HepG2 (cell line): ENCODE measurements around the gene SLC4A2. TPM values are rescaled to one million over a fixed set of nuclear protein-coding genes. Genes with fewer than 3 reads are reported as not detected.

Experiments
- KDM4B ChIP-seq: sonication (generic); formaldehyde crosslinking; IDR thresholded peaks from 2 replicates; pipeline ENCODE4 v1.4.0; 2020; ENCODE audit warnings: missing genetic modification reagents
- NFRKB ChIP-seq: fragments of 450-650 bp; IDR thresholded peaks from 2 replicates; pipeline ENCODE4 v1.6.1; 2017
- NR1H2 ChIP-seq: sonication (generic); formaldehyde crosslinking; IDR thresholded peaks from 2 replicates; pipeline ENCODE4 v1.8.1; 2022; ENCODE audit warnings: low read depth, missing genetic modification reagents, borderline replicate concordance
- SIN3B ChIP-seq: fragments of 150-350 bp; IDR thresholded peaks from 2 replicates; pipeline ENCODE4 v1.6.1; 2014; ENCODE audit warnings: low read length
- ZBTB21 ChIP-seq: sonication (generic); formaldehyde crosslinking; IDR thresholded peaks from 2 replicates; pipeline ENCODE4 v1.4.0; 2020; ENCODE audit warnings: missing genetic modification reagents
- ZNF569 ChIP-seq: sonication (generic); formaldehyde crosslinking; IDR thresholded peaks from 2 replicates; pipeline ENCODE4 v1.5.0; 2020; ENCODE audit warnings: mild to moderate bottlenecking, missing genetic modification reagents, moderate library complexity, borderline replicate concordance
- ZNF570 ChIP-seq: sonication (generic); formaldehyde crosslinking; IDR thresholded peaks from 2 replicates; pipeline ENCODE4 v1.4.0; 2020; ENCODE audit warnings: mild to moderate bottlenecking, missing genetic modification reagents, borderline replicate concordance
- polyA plus RNA-seq, 8 experiments: library from polyadenylated mRNA; depleted of rRNA in 3 of 8; stranded (reverse) in 7 of 8; unstranded in 1 of 8; fragments of >200 nt; fragmentation: Illumina TruSeq in 4 of 8; extraction: Trizol in 4 of 8; gene quantifications; 2 replicates each; pipeline versions ENCODE4 v1.2.1 to v1.2.3, GENCODE V29; 2011 to 2016; ENCODE audit warnings: low read depth in 4 of 8, missing spikeins in 1 of 8, mixed read lengths in 1 of 8; ENCODE audit not compliant: insufficient read depth in 1 of 8
- total RNA-seq, 5 experiments: library from RNA; depleted of rRNA; stranded (reverse); fragments of >200 nt; fragmentation: Illumina TruSeq; extraction: Trizol; gene quantifications; 2 replicates each; pipeline ENCODE4 v1.2.3, GENCODE V29; 2016; ENCODE audit warnings: low read depth in 1 of 5
- TF ChIP-seq, protein P1 (sequence below): sonication (generic); formaldehyde crosslinking; IDR thresholded peaks from 2 replicates; pipeline ENCODE4 v1.8.1; 2023; ENCODE audit warnings: mild to moderate bottlenecking, inconsistent platforms, moderate library complexity, missing genetic modification reagents, borderline replicate concordance
- TF ChIP-seq, protein P2 (sequence below): sonication (generic); formaldehyde crosslinking; IDR thresholded peaks from 2 replicates; pipeline ENCODE4 v1.8.1; 2023; ENCODE audit warnings: mild to moderate bottlenecking, moderate library complexity, missing genetic modification reagents
- TF ChIP-seq, protein P3 (sequence below): sonication (generic); formaldehyde crosslinking; IDR thresholded peaks from 2 replicates; pipeline ENCODE4 v1.5.0; 2020; ENCODE audit warnings: missing genetic modification reagents
- TF ChIP-seq, protein P4 (sequence below): IDR thresholded peaks from 2 replicates; pipeline ENCODE4 v1.6.1; 2012; ENCODE audit warnings: inconsistent platforms
- TF ChIP-seq, protein P5 (sequence below): sonication (generic); formaldehyde crosslinking; IDR thresholded peaks from 2 replicates; pipeline ENCODE4 v1.5.0; 2020; ENCODE audit warnings: missing genetic modification reagents
- TF ChIP-seq, protein P6 (sequence below): fragments of 450-650 bp; IDR thresholded peaks from 2 replicates; pipeline ENCODE4 v1.6.1; 2017
- TF ChIP-seq, protein P7 (sequence below): sonication (generic); formaldehyde crosslinking; IDR thresholded peaks from 2 replicates; pipeline ENCODE4 v1.8.1; 2023; ENCODE audit warnings: mild to moderate bottlenecking, missing genetic modification reagents

The SLC4A2 gene
- total and polyA plus RNA-seq, 2 of the 13 experiments (the other 11 are each of a cell fraction or from before 2014, with no cell fraction given): 51.9 to 73.4 TPM

DNA sequence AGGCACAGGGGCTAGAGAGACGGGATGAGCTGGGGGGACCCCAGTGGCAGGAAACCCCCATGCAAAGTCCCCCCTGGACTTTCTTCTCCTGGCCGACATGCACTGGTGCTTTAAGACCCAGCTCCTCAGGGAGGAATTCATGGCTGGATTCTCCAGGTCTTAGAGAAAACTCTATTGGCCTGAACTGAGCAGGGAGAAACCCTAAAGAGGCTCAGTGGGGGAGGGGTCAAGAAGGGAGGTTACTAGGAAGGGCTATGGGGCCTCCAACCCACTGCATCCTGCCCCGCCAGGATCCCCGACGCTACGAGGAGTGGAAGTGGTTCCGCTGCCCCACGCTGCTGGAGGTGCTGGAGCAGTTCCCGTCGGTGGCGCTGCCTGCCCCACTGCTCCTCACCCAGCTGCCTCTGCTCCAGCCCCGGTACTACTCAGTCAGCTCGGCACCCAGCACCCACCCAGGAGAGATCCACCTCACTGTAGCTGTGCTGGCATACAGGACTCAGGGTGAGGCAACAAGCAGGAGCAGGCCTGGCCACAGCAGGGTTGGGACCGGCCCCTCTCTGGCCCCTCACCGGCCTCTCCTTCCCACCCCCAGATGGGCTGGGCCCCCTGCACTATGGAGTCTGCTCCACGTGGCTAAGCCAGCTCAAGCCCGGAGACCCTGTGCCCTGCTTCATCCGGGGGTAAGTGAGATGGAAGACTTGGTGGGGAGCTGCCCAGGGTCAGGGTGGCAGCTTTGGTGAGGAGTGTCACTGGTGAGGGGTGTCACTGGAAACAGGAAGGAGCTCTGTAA is 48.9 kb upstream of the SLC4A2 start (continued):
- TF ChIP-seq, protein P1, sequence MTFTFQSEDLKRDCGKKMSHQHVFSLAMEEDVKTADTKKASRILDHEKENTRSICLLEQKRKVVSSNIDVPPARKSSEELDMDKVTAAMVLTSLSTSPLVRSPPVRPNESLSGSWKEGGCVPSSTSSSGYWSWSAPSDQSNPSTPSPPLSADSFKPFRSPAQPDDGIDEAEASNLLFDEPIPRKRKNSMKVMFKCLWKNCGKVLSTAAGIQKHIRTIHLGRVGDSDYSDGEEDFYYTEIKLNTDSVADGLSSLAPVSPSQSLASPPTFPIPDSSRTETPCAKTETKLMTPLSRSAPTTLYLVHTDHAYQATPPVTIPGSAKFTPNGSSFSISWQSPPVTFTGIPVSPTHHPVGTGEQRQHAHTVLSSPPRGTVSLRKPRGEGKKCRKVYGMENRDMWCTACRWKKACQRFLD (CRISPR knock-in tag): no peak
- 0 out of 2 replicates have a peak, but pooled peaks have one; percentile 45 for TF ChIP-seq NR1H2 (CRISPR knock-in tag)
- TF ChIP-seq, protein P2, sequence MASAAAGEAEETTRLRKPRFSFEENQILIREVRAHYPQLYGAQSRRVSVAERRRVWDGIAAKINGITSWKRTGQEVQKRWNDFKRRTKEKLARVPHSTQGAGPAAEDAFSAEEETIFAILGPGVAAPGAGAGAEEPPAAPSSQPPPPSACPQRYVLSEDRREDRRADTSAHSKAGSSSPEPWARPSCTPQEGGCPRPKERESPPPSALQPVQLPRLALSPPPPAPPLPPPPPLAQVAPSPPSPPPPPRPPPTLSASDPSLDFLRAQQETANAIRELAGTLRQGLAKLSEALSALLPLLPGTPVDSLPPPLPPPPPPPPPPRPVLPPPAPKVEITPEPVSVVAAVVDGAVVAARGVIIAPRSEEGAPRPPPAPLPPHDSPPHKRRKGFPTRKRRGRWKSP: 0 out of 2 replicates have a peak, but pooled peaks have one; percentile 50
- TF ChIP-seq, protein P3, sequence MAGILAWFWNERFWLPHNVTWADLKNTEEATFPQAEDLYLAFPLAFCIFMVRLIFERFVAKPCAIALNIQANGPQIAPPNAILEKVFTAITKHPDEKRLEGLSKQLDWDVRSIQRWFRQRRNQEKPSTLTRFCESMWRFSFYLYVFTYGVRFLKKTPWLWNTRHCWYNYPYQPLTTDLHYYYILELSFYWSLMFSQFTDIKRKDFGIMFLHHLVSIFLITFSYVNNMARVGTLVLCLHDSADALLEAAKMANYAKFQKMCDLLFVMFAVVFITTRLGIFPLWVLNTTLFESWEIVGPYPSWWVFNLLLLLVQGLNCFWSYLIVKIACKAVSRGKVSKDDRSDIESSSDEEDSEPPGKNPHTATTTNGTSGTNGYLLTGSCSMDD (CRISPR knock-in tag): no peak
- TF ChIP-seq, protein P4, sequence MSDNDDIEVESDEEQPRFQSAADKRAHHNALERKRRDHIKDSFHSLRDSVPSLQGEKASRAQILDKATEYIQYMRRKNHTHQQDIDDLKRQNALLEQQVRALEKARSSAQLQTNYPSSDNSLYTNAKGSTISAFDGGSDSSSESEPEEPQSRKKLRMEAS: peak; percentile 86
- TF ChIP-seq ZNF570 (CRISPR knock-in tag): no peak
- no peak for TF ChIP-seq NFRKB
- TF ChIP-seq, protein P5, sequence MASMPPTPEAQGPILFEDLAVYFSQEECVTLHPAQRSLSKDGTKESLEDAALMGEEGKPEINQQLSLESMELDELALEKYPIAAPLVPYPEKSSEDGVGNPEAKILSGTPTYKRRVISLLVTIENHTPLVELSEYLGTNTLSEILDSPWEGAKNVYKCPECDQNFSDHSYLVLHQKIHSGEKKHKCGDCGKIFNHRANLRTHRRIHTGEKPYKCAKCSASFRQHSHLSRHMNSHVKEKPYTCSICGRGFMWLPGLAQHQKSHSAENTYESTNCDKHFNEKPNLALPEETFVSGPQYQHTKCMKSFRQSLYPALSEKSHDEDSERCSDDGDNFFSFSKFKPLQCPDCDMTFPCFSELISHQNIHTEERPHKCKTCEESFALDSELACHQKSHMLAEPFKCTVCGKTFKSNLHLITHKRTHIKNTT: no peak
- TF ChIP-seq, protein P6, sequence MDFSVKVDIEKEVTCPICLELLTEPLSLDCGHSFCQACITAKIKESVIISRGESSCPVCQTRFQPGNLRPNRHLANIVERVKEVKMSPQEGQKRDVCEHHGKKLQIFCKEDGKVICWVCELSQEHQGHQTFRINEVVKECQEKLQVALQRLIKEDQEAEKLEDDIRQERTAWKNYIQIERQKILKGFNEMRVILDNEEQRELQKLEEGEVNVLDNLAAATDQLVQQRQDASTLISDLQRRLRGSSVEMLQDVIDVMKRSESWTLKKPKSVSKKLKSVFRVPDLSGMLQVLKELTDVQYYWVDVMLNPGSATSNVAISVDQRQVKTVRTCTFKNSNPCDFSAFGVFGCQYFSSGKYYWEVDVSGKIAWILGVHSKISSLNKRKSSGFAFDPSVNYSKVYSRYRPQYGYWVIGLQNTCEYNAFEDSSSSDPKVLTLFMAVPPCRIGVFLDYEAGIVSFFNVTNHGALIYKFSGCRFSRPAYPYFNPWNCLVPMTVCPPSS: no peak
- no peak for TF ChIP-seq KDM4B (CRISPR knock-in tag)
- no peak for TF ChIP-seq SIN3B
- no peak for TF ChIP-seq ZNF569 (CRISPR knock-in tag)
- no peak for TF ChIP-seq ZBTB21 (CRISPR knock-in tag)
- TF ChIP-seq, protein P7, sequence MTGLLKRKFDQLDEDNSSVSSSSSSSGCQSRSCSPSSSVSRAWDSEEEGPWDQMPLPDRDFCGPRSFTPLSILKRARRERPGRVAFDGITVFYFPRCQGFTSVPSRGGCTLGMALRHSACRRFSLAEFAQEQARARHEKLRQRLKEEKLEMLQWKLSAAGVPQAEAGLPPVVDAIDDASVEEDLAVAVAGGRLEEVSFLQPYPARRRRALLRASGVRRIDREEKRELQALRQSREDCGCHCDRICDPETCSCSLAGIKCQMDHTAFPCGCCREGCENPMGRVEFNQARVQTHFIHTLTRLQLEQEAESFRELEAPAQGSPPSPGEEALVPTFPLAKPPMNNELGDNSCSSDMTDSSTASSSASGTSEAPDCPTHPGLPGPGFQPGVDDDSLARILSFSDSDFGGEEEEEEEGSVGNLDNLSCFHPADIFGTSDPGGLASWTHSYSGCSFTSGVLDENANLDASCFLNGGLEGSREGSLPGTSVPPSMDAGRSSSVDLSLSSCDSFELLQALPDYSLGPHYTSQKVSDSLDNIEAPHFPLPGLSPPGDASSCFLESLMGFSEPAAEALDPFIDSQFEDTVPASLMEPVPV (CRISPR knock-in tag): no peak
